HepG2 (cell line): ENCODE measurements around the gene IRF2. TPM values are rescaled to one million over a fixed set of nuclear protein-coding genes. Genes with fewer than 3 reads are reported as not detected.

Source experiments
- ADNP ChIP-seq: sonication (generic); formaldehyde crosslinking; IDR thresholded peaks from 2 replicates; pipeline ENCODE4 v1.4.0; 2020; ENCODE audit warnings: missing genetic modification reagents
- BRD4 ChIP-seq: sonication (generic); formaldehyde crosslinking; IDR thresholded peaks from 2 replicates; pipeline ENCODE4 v1.4.0; 2020; ENCODE audit warnings: missing genetic modification reagents
- HIVEP1 ChIP-seq: sonication (generic); formaldehyde crosslinking; IDR thresholded peaks from 2 replicates; pipeline ENCODE4 v1.4.0; 2020; ENCODE audit warnings: mild to moderate bottlenecking, missing genetic modification reagents
- IKZF1 ChIP-seq: fragments of 450-650 bp; IDR thresholded peaks from 2 replicates; pipeline ENCODE4 v1.7.1; 2016
- KLF16 ChIP-seq, 2 experiments: sonication (generic) in 1 of 2; formaldehyde crosslinking in 1 of 2; IDR thresholded peaks; 2 replicates each; pipeline versions ENCODE4 v1.6.1 to v1.8.0; 2016 to 2023; ENCODE audit warnings: missing genetic modification reagents in 2 of 2, missing compliant biosample characterization in 1 of 2
- MIXL1 ChIP-seq: IDR thresholded peaks from 2 replicates; pipeline ENCODE4 v1.6.1; 2016
- NCOA5 ChIP-seq: sonication (generic); formaldehyde crosslinking; IDR thresholded peaks from 2 replicates; pipeline ENCODE4 v1.4.0; 2020; ENCODE audit warnings: missing genetic modification reagents
- NFIB ChIP-seq: sonication (generic); formaldehyde crosslinking; IDR thresholded peaks from 2 replicates; pipeline ENCODE4 v1.9.0; 2021; ENCODE audit warnings: missing genetic modification reagents, mild to moderate bottlenecking, borderline replicate concordance
- NR2F2 ChIP-seq: IDR thresholded peaks from 2 replicates; pipeline ENCODE4 v1.6.1; 2012; ENCODE audit warnings: low read depth, inconsistent platforms, borderline replicate concordance
- RBAK ChIP-seq: sonication (generic); formaldehyde crosslinking; IDR thresholded peaks from 2 replicates; pipeline ENCODE4 v1.5.1; 2020; ENCODE audit warnings: mild to moderate bottlenecking, missing genetic modification reagents
- SPEN ChIP-seq: sonication (generic); formaldehyde crosslinking; IDR thresholded peaks from 2 replicates; pipeline ENCODE4 v1.5.1; 2020; ENCODE audit warnings: low read depth, mild to moderate bottlenecking, missing genetic modification reagents
- SRSF9 ChIP-seq: fragments of 200-400 bp; formaldehyde crosslinking; IDR thresholded peaks from 2 replicates; pipeline ENCODE4 v1.6.1; 2018; ENCODE audit warnings: borderline replicate concordance, mild to moderate bottlenecking, low read depth, low read length; ENCODE audit not compliant: insufficient read depth, poor library complexity, severe bottlenecking
- WIZ ChIP-seq: sonication (generic); formaldehyde crosslinking; IDR thresholded peaks from 2 replicates; pipeline ENCODE4 v1.5.1; 2020; ENCODE audit warnings: mild to moderate bottlenecking, missing genetic modification reagents
- ZFAT ChIP-seq: sonication (generic); formaldehyde crosslinking; conservative IDR thresholded peaks from 2 replicates; pipeline ENCODE4 v1.8.1; 2023; ENCODE audit warnings: missing genetic modification reagents, inconsistent platforms
- ZNF136 ChIP-seq: sonication (generic); formaldehyde crosslinking; IDR thresholded peaks from 2 replicates; pipeline ENCODE4 v1.8.1; 2022; ENCODE audit warnings: low read depth, mild to moderate bottlenecking, moderate library complexity, missing genetic modification reagents
- ZNF24 ChIP-seq: fragments of 450-650 bp; IDR thresholded peaks from 2 replicates; pipeline ENCODE4 v1.6.1; 2017; ENCODE audit warnings: antibody characterized with exemption, mild to moderate bottlenecking
- ZNF256 ChIP-seq: sonication (generic); formaldehyde crosslinking; conservative IDR thresholded peaks from 2 replicates; pipeline ENCODE4 v1.4.0; 2020; ENCODE audit warnings: missing genetic modification reagents
- ZNF34 ChIP-seq: sonication (generic); formaldehyde crosslinking; IDR thresholded peaks from 2 replicates; pipeline ENCODE4 v1.4.0; 2020; ENCODE audit warnings: mild to moderate bottlenecking, missing genetic modification reagents, borderline replicate concordance
- ZNF550 ChIP-seq: sonication (generic); formaldehyde crosslinking; IDR thresholded peaks from 2 replicates; pipeline ENCODE4 v1.4.0; 2020; ENCODE audit warnings: mild to moderate bottlenecking, missing genetic modification reagents, borderline replicate concordance
- ZNF562 ChIP-seq: sonication (generic); formaldehyde crosslinking; IDR thresholded peaks from 2 replicates; pipeline ENCODE4 v1.8.0; 2022; ENCODE audit warnings: missing genetic modification reagents, borderline replicate concordance
- ZNF577 ChIP-seq: sonication (generic); formaldehyde crosslinking; IDR thresholded peaks from 2 replicates; pipeline ENCODE4 v1.4.0; 2020; ENCODE audit warnings: mild to moderate bottlenecking, low read depth, missing genetic modification reagents, borderline replicate concordance
- ZNF616 ChIP-seq: sonication (generic); formaldehyde crosslinking; IDR thresholded peaks from 2 replicates; pipeline ENCODE4 v1.5.0; 2020; ENCODE audit warnings: low read depth, mild to moderate bottlenecking, missing genetic modification reagents
- ZNF775 ChIP-seq: sonication (generic); formaldehyde crosslinking; IDR thresholded peaks from 2 replicates; pipeline ENCODE4 v1.4.0; 2020; ENCODE audit warnings: missing genetic modification reagents, mild to moderate bottlenecking, moderate library complexity, borderline replicate concordance
- polyA plus RNA-seq, 8 experiments: library from polyadenylated mRNA; depleted of rRNA in 3 of 8; stranded (reverse) in 7 of 8; unstranded in 1 of 8; fragments of >200 nt; fragmentation: Illumina TruSeq in 4 of 8; extraction: Trizol in 4 of 8; gene quantifications; 2 replicates each; pipeline versions ENCODE4 v1.2.1 to v1.2.3, GENCODE V29; 2011 to 2016; ENCODE audit warnings: low read depth in 4 of 8, missing spikeins in 1 of 8, mixed read lengths in 1 of 8; ENCODE audit not compliant: insufficient read depth in 1 of 8
- total RNA-seq, 5 experiments: library from RNA; depleted of rRNA; stranded (reverse); fragments of >200 nt; fragmentation: Illumina TruSeq; extraction: Trizol; gene quantifications; 2 replicates each; pipeline ENCODE4 v1.2.3, GENCODE V29; 2016; ENCODE audit warnings: low read depth in 1 of 5
- TF ChIP-seq, protein P1 (sequence below): IDR thresholded peaks from 2 replicates; pipeline ENCODE4 v1.6.1; 2012; ENCODE audit warnings: low read depth, low read length, improper control_type of control experiment
- TF ChIP-seq, protein P2 (sequence below): sonication (generic); formaldehyde crosslinking; IDR thresholded peaks from 2 replicates; pipeline ENCODE4 v1.4.0; 2020; ENCODE audit warnings: low read depth, mild to moderate bottlenecking, missing genetic modification reagents
- TF ChIP-seq, protein P3 (sequence below): sonication (generic); formaldehyde crosslinking; IDR thresholded peaks from 2 replicates; pipeline ENCODE4 v1.8.0; 2022; ENCODE audit warnings: mild to moderate bottlenecking, missing genetic modification reagents
- TF ChIP-seq, protein P4 (sequence below): sonication (generic); formaldehyde crosslinking; IDR thresholded peaks from 2 replicates; pipeline ENCODE4 v1.8.0; 2023; ENCODE audit warnings: mild to moderate bottlenecking, missing genetic modification reagents

Gene IRF2
- total and polyA plus RNA-seq, 2 of the 13 experiments (the other 11 are each of a cell fraction or from before 2014, with no cell fraction given), result 15.5 to 28.8 TPM

DNA sequence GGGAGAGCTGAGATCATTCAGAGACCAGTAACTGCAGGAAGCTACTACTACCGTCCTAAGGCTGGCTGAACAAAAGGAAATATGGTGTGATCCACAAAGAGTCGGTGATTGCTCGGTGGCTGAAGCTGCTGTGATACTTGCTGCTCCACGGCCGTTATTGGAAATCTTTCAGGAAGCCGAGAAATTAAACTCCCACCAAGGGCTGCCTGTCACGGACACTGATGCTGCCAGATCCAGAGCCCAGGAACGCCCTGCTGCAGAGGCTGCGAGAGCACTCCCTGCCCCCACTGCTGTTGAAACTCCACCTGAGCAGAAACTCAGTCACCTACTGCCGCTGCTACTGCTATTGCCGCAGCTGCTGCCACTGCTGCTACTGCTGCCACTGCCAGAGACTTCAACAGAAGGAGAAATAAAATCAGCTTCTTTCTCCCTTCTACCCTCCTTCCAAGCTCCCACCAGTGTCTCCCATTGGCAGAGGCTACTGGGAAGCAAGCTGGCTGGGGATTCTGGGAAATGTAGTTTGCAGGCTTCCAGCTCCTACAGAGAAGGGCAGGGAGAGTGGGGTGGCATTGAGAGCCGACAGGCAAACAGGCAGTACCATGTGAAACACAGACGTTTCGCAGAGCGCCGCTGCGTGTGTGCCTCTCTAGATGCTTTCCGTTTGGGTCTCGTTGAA, 130.7 kb downstream of the IRF2 start (continued):
- TF ChIP-seq, protein P1, sequence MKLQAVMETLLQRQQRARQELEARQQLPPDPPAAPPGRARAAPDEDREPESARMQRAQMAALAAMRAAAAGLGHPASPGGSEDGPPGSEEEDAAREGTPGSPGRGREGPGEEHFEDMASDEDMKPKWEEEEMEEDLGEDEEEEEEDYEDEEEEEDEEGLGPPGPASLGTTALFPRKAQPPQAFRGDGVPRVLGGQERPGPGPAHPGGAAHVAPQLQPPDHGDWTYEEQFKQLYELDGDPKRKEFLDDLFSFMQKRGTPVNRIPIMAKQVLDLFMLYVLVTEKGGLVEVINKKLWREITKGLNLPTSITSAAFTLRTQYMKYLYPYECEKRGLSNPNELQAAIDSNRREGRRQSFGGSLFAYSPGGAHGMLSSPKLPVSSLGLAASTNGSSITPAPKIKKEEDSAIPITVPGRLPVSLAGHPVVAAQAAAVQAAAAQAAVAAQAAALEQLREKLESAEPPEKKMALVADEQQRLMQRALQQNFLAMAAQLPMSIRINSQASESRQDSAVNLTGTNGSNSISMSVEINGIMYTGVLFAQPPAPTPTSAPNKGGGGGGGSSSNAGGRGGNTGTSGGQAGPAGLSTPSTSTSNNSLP, result 0 out of 2 replicates have a peak, but pooled peaks have one; percentile 15
- no peak for TF ChIP-seq ADNP (CRISPR knock-in tag)
- no peak for TF ChIP-seq IKZF1
- TF ChIP-seq ZNF616 (CRISPR knock-in tag), result no peak
- no peak for TF ChIP-seq HIVEP1 (CRISPR knock-in tag)
- 0 out of 2 replicates have a peak, but pooled peaks have one; percentile 35 for TF ChIP-seq SPEN (CRISPR knock-in tag)
- no peak for TF ChIP-seq NCOA5
- no peak for TF ChIP-seq NR2F2
- TF ChIP-seq SRSF9, result no peak
- TF ChIP-seq, protein P2, sequence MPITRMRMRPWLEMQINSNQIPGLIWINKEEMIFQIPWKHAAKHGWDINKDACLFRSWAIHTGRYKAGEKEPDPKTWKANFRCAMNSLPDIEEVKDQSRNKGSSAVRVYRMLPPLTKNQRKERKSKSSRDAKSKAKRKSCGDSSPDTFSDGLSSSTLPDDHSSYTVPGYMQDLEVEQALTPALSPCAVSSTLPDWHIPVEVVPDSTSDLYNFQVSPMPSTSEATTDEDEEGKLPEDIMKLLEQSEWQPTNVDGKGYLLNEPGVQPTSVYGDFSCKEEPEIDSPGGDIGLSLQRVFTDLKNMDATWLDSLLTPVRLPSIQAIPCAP (CRISPR knock-in tag), result no peak
- TF ChIP-seq KLF16 (CRISPR knock-in tag; IDR thresholded peaks at IDR 0.05), result no peak
- TF ChIP-seq ZNF256 (CRISPR knock-in tag), result no peak
- TF ChIP-seq, protein P3, sequence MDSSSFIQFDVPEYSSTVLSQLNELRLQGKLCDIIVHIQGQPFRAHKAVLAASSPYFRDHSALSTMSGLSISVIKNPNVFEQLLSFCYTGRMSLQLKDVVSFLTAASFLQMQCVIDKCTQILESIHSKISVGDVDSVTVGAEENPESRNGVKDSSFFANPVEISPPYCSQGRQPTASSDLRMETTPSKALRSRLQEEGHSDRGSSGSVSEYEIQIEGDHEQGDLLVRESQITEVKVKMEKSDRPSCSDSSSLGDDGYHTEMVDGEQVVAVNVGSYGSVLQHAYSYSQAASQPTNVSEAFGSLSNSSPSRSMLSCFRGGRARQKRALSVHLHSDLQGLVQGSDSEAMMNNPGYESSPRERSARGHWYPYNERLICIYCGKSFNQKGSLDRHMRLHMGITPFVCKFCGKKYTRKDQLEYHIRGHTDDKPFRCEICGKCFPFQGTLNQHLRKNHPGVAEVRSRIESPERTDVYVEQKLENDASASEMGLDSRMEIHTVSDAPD (CRISPR knock-in tag), result no peak; the same call in 1 of the 2 replicates
- 0 out of 2 replicates have a peak, but pooled peaks have one; percentile 24 for TF ChIP-seq MIXL1 (CRISPR knock-in tag)
- TF ChIP-seq WIZ, result no peak
- TF ChIP-seq ZNF775 (CRISPR knock-in tag), result no peak
- 0 out of 2 replicates have a peak, but pooled peaks have one; percentile 33 for TF ChIP-seq ZNF136 (CRISPR knock-in tag)
- no peak for TF ChIP-seq ZNF550 (CRISPR knock-in tag)
- no peak for TF ChIP-seq ZFAT
- TF ChIP-seq RBAK, result no peak
- TF ChIP-seq BRD4 (CRISPR knock-in tag), result peak; percentile 56; the same call in 1 of the 2 replicates
- TF ChIP-seq ZNF562 (CRISPR knock-in tag), result no peak
- no peak for TF ChIP-seq ZNF24
- TF ChIP-seq ZNF34, result no peak
- TF ChIP-seq, protein P4, sequence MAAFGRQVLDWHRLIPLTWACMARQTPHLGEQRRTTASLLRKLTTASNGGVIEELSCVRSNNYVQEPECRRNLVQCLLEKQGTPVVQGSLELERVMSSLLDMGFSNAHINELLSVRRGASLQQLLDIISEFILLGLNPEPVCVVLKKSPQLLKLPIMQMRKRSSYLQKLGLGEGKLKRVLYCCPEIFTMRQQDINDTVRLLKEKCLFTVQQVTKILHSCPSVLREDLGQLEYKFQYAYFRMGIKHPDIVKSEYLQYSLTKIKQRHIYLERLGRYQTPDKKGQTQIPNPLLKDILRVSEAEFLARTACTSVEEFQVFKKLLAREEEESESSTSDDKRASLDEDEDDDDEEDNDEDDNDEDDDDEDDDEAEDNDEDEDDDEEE, result peak; percentile 51; the same call in 1 of the 2 replicates
- no peak for TF ChIP-seq ZNF577 (CRISPR knock-in tag)
- TF ChIP-seq NFIB (CRISPR knock-in tag), result no peak
